ENCODE results near the gene SELENOS.

- TF ChIP-seq CTCF (IDR thresholded peaks at IDR 0.05) (peak in 3 of 7 experiments; percentile 47 to 49 (median 48)), POLR2A (IDR thresholded peaks at IDR 0.05) (no peak)
These were observed 11.7 kb upstream of the SELENOS start for GRCh38 chr15:101288905-101289513.
